GM12875 (cell line): ENCODE data around the gene MRPL34.
"Not testable (repeated sequence)": the region's sequence is repeated elsewhere in the genome, so short reads cannot be mapped to it uniquely, and the experiment has no call there.

ENCODE experiments used
- H3K4me3 ChIP-seq: one replicate; pipeline ENCODE4 v1.5.1; 2011; ENCODE audit warnings: low read depth, low read length, control low read depth
- CTCF ChIP-seq: IDR thresholded peaks from 2 replicates; pipeline ENCODE4 v1.5.1; 2011; ENCODE audit warnings: low read depth, mild to moderate bottlenecking, control low read depth, inconsistent platforms, low read length, moderate library complexity, borderline replicate concordance; ENCODE audit not compliant: insufficient read depth

The MRPL34 gene

GRCh38 chr19:17263712-17264640 is 41.7 kb upstream of the MRPL34 start:
- H3K4me3 ChIP-seq = no peak overlapping the region
- TF ChIP-seq CTCF = no peak

GRCh38 chr19:17264641-17264979 is 41.1 kb upstream of the MRPL34 start, which contains the start of gene USHBP1:
Gene USHBP1 (minus strand): TSS chr19:17264745. CDS start chr19:17264299, 446 bp downstream.
- no peak for TF ChIP-seq CTCF
- H3K4me3 ChIP-seq = no peak within 1 kb of the TSS

- TF ChIP-seq CTCF = no peak
- H3K4me3 ChIP-seq = no peak overlapping the region
These were observed 39.6 kb upstream of the MRPL34 start for GRCh38 chr19:17266026-17266425.

GRCh38 chr19:17266589-17266974 is 39.1 kb upstream of the MRPL34 start:
- no peak for TF ChIP-seq CTCF
- peak overlapping the region; percentile 24 for H3K4me3 ChIP-seq

- TF ChIP-seq CTCF = no peak
- peak within 1 kb of the TSS; percentile 71 for H3K4me3 ChIP-seq
These were observed 38.5 kb upstream of the MRPL34 start, which contains the start of gene BABAM1 for GRCh38 chr19:17266975-17267788. Gene BABAM1 (plus strand): TSS chr19:17267443. CDS start chr19:17268807, 1,364 bp downstream.

- TF ChIP-seq CTCF = no peak
- no peak overlapping the region for H3K4me3 ChIP-seq
These were observed 36.9 kb upstream of the MRPL34 start for GRCh38 chr19:17268754-17269153.

- H3K4me3 ChIP-seq = not testable (repeated sequence)
These were observed 30.8 kb upstream of the MRPL34 start for GRCh38 chr19:17274892-17275291.
